Measurements from ENCODE around the gene ZNF841. TPM values are rescaled to one million over a fixed set of nuclear protein-coding genes. Genes with fewer than 3 reads are reported as not detected.
"Not testable (repeated sequence)": the region's sequence is repeated elsewhere in the genome, so short reads cannot be mapped to it uniquely, and the experiment has no call there.

ZNF841 gene
- total and polyA plus RNA-seq, 2 donors (not counting 1 experiment from before 2014, with no cell fraction given), result 7.4 to 50.8 TPM

DNA sequence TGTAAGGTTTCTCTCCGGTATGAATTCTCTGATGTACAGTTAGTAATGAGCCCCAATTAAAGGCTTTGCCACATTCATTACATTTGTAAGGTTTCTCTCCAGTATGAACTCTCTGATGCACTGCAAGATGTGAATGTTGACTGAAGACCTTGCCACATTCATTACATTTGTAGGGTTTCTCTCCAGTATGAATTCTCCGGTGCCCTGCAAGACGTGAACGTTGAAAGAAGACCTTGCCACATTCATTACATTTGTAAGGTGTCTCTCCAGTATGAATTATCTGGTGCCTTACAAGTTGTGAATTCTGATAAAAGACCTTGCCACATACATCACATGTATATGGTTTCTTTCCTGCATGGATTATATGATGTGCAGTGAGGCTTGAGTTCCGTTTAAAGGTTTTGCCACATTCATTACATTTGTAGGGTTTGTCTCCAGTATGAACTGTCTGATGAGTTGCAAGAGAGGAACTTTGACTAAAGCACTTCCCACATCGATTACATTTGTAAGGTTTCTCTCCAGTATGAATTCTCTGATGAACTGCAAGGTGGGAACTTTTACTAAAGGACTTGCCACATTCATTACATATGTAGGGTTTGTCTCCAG, 29.2 kb downstream of the ZNF841 start:
- H3K79me2 ChIP-seq (ENCODE audit: control insufficient read depth, insufficient read depth, low read length), result peaks cover 15% of the 10 kb centered on the region
- ChIA-PET POLR2A (no interaction called here), CTCF (no interaction called here)
- DNase-seq (no peak), ATAC-seq (ENCODE audit: low read depth) (no peak)
- H3K9me3 ChIP-seq (ENCODE audit: control extremely low read depth in 1 of 3, control insufficient read depth in 2 of 3, insufficient read depth in 1 of 3, low read length in 2 of 3), result peaks cover 43 to 90% (median 63%) of the 10 kb centered on the region in 3 donors
- H3K27ac ChIP-seq (ENCODE audit: low read length in 2 of 2), result no peak overlapping the region
- H2AFZ ChIP-seq (ENCODE audit: insufficient read depth, low read depth, low read length, poor library complexity, severe bottlenecking), result no peak overlapping the region
- Mint-ChIP-seq H3K27me3 (no peaks in the 10 kb centered on the region), H3K4me3 (no peak overlapping the region), H3K27ac (no peak overlapping the region), H3K9me3 (ENCODE audit: insufficient read depth) (peaks cover 46% of the 10 kb centered on the region), H3K4me1 (no peaks in the 10 kb centered on the region)
- no peak overlapping the region for H3K4me2 ChIP-seq (replicated peaks; ENCODE audit: low read depth, low read length, poor library complexity, severe bottlenecking)
- no peaks in the 10 kb centered on the region for H4K20me1 ChIP-seq (ENCODE audit: control insufficient read depth, insufficient read depth, low read length, poor library complexity, severe bottlenecking)
- H3K4me3 ChIP-seq (ENCODE audit: control extremely low read depth in 1 of 5, extremely low read depth in 1 of 5, insufficient read depth in 1 of 5, low read depth in 2 of 5, low read length in 4 of 5), result no peak overlapping the region
- no peaks in the 10 kb centered on the region for H3K4me1 ChIP-seq (ENCODE audit: control insufficient read depth in 2 of 2, insufficient read depth in 2 of 2, low read length in 2 of 2)
- no CpG with 5 or more reads among the region's 6 CpGs for WGBS (ENCODE audit: insufficient coverage)
- peaks cover 23 to 51% of the 10 kb centered on the region in 2 experiments for H3K36me3 ChIP-seq (replicated peaks in 1 of 2; ENCODE audit: control extremely low read depth in 1 of 2, control insufficient read depth in 1 of 2, extremely low read depth in 1 of 2, insufficient read depth in 2 of 2, low read length in 1 of 2)
- no peaks in the 10 kb centered on the region for H3K27me3 ChIP-seq (replicated peaks in 1 of 4; ENCODE audit: control extremely low read depth in 1 of 4, control insufficient read depth in 3 of 4, insufficient read depth in 4 of 4, low read length in 3 of 4)
- H3K9ac ChIP-seq (ENCODE audit: low read length), result no peak overlapping the region
- no peak for TF ChIP-seq EZH2 (IDR thresholded peaks at IDR 0.05; ENCODE audit: borderline replicate concordance, insufficient read depth, low read depth, low read length, poor library complexity, severe bottlenecking)
- TF ChIP-seq CTCF (IDR thresholded peaks at IDR 0.05), result no peak
- intact Hi-C loops (cut with micrococcal nuclease), result no loop called here

DNA sequence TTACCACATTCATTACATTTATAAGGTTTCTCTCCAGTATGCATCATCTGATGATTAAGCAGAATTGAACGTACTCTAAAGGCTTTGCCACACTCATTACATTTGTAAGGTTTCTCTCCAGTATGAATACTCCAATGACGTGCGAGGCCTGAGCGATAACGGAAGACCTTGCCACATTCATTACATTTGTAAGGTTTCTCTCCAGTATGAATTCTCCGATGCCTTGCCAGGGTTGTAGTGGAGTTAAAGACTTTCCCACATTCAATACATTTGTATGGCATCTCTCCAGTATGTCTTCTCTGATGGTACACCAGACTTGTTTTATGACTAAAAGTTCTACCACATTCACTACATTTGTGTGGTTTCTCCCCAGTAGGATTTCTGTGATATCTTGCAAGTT, 30.2 kb downstream of the ZNF841 start:
- Histone ChIP-seq H3K9ac (ENCODE audit: low read length) (no peak overlapping the region), H3K27ac (ENCODE audit: low read length in 2 of 2) (no peak overlapping the region), H3K36me3 (replicated peaks in 1 of 2; ENCODE audit: control extremely low read depth in 1 of 2, control insufficient read depth in 1 of 2, extremely low read depth in 1 of 2, insufficient read depth in 2 of 2, low read length in 1 of 2) (peaks cover 17 to 42% of the 10 kb centered on the region in 2 experiments), H3K79me2 (ENCODE audit: control insufficient read depth, insufficient read depth, low read length) (peaks cover 10% of the 10 kb centered on the region), H3K9me3 (ENCODE audit: control extremely low read depth in 1 of 3, control insufficient read depth in 2 of 3, insufficient read depth in 1 of 3, low read length in 2 of 3) (peaks cover 36 to 90% (median 68%) of the 10 kb centered on the region in 3 donors), H3K4me2 (replicated peaks; ENCODE audit: low read depth, low read length, poor library complexity, severe bottlenecking) (no peak overlapping the region), H3K27me3 (replicated peaks in 1 of 4; ENCODE audit: control extremely low read depth in 1 of 4, control insufficient read depth in 3 of 4, insufficient read depth in 4 of 4, low read length in 3 of 4) (no peaks in the 10 kb centered on the region), H2AFZ (ENCODE audit: insufficient read depth, low read depth, low read length, poor library complexity, severe bottlenecking) (no peak overlapping the region), H3K4me1 (ENCODE audit: control insufficient read depth in 2 of 2, insufficient read depth in 2 of 2, low read length in 2 of 2) (no peaks in the 10 kb centered on the region), H3K4me3 (ENCODE audit: control extremely low read depth in 1 of 5, extremely low read depth in 1 of 5, insufficient read depth in 1 of 5, low read depth in 2 of 5, low read length in 4 of 5) (no peak overlapping the region), H4K20me1 (ENCODE audit: control insufficient read depth, insufficient read depth, low read length, poor library complexity, severe bottlenecking) (no peaks in the 10 kb centered on the region)
- DNase-seq (no peak), ATAC-seq (ENCODE audit: low read depth) (no peak)
- no peaks in the 10 kb centered on the region for H3K4me1 Mint-ChIP-seq
- H3K4me3 Mint-ChIP-seq, result no peak overlapping the region
- intact Hi-C loops (cut with micrococcal nuclease), result no loop called here
- WGBS (ENCODE audit: insufficient coverage), result 88% methylated on average over 1 of the region's 6 CpGs
- TF ChIP-seq EZH2 (IDR thresholded peaks at IDR 0.05; ENCODE audit: borderline replicate concordance, insufficient read depth, low read depth, low read length, poor library complexity, severe bottlenecking), result no peak
- TF ChIP-seq CTCF (IDR thresholded peaks at IDR 0.05), result no peak
- no peak overlapping the region for H3K27ac Mint-ChIP-seq
- CTCF ChIA-PET, result no interaction called here
- peaks cover 42% of the 10 kb centered on the region for H3K9me3 Mint-ChIP-seq (ENCODE audit: insufficient read depth)
- H3K27me3 Mint-ChIP-seq, result no peaks in the 10 kb centered on the region
- POLR2A ChIA-PET, result interaction anchor here (0.6 kb wide), 1 partner anchor 790 kb away, joined by 4 read pairs; no protein-coding TSS in a partner anchor

DNA sequence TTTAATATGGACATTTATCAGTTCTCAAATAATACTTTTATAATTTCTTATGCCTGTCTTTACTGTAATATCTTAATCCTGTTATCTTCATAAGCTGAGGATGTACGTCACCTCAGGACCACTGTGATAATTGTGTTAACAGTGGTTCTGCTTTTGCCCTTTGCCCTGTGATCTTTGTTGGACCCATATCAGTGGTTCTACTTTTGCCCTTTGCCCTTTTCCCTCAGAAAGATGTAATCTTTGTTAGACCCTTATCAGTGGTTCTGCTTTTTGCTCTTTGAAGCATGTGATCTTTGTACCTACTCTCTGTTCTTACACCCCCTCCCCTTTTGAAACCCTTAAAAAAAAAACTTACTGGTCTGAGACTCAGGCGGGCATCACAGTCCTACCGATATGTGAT, 39.1 kb downstream of the ZNF841 start:
- H3K27ac ChIP-seq (ENCODE audit: low read length in 2 of 2); H3K27me3 Mint-ChIP-seq; CTCF ChIA-PET; H2AFZ ChIP-seq (ENCODE audit: insufficient read depth, low read depth, low read length, poor library complexity, severe bottlenecking); ATAC-seq (ENCODE audit: low read depth); POLR2A ChIA-PET; H3K27ac Mint-ChIP-seq; H3K9ac ChIP-seq (ENCODE audit: low read length); H4K20me1 ChIP-seq (ENCODE audit: control insufficient read depth, insufficient read depth, low read length, poor library complexity, severe bottlenecking); H3K79me2 ChIP-seq (ENCODE audit: control insufficient read depth, insufficient read depth, low read length); intact Hi-C loops (cut with micrococcal nuclease); H3K4me1 Mint-ChIP-seq; DNase-seq; H3K4me1 ChIP-seq (ENCODE audit: control insufficient read depth in 2 of 2, insufficient read depth in 2 of 2, low read length in 2 of 2); H3K4me3 Mint-ChIP-seq; H3K36me3 ChIP-seq (replicated peaks in 1 of 2; ENCODE audit: control extremely low read depth in 1 of 2, control insufficient read depth in 1 of 2, extremely low read depth in 1 of 2, insufficient read depth in 2 of 2, low read length in 1 of 2); H3K4me3 ChIP-seq (ENCODE audit: control extremely low read depth in 1 of 5, extremely low read depth in 1 of 5, insufficient read depth in 1 of 5, low read depth in 2 of 5, low read length in 4 of 5); H3K27me3 ChIP-seq (replicated peaks in 1 of 4; ENCODE audit: control extremely low read depth in 1 of 4, control insufficient read depth in 3 of 4, insufficient read depth in 4 of 4, low read length in 3 of 4); H3K4me2 ChIP-seq (replicated peaks; ENCODE audit: low read depth, low read length, poor library complexity, severe bottlenecking): not testable (repeated sequence)
- peaks cover 10 to 43% (median 42%) of the 10 kb centered on the region in 3 donors for H3K9me3 ChIP-seq (ENCODE audit: control extremely low read depth in 1 of 3, control insufficient read depth in 2 of 3, insufficient read depth in 1 of 3, low read length in 2 of 3)
- WGBS (ENCODE audit: insufficient coverage), result 100% methylated on average over 1 of the region's 3 CpGs
- H3K9me3 Mint-ChIP-seq (ENCODE audit: insufficient read depth), result peaks cover 24% of the 10 kb centered on the region
